ENCODE results near the gene SCFD2.

GRCh38 chr4:52852711-52853110 is 513.1 kb downstream of the SCFD2 start:
- no peak for TF ChIP-seq CTCF (IDR thresholded peaks at IDR 0.05; ENCODE audit: low read depth, low read length)
- TF ChIP-seq EZH2phosphoT487 (IDR thresholded peaks at IDR 0.05; ENCODE audit: low read depth) = no peak
